Measurements from ENCODE around the gene NPPB. TPM values are rescaled to one million over a fixed set of nuclear protein-coding genes. Genes with fewer than 3 reads are reported as not detected.

NPPB gene
- total RNA-seq, 1 donor from 2014 or later, result 5.4 TPM

- TF ChIP-seq, protein P1, sequence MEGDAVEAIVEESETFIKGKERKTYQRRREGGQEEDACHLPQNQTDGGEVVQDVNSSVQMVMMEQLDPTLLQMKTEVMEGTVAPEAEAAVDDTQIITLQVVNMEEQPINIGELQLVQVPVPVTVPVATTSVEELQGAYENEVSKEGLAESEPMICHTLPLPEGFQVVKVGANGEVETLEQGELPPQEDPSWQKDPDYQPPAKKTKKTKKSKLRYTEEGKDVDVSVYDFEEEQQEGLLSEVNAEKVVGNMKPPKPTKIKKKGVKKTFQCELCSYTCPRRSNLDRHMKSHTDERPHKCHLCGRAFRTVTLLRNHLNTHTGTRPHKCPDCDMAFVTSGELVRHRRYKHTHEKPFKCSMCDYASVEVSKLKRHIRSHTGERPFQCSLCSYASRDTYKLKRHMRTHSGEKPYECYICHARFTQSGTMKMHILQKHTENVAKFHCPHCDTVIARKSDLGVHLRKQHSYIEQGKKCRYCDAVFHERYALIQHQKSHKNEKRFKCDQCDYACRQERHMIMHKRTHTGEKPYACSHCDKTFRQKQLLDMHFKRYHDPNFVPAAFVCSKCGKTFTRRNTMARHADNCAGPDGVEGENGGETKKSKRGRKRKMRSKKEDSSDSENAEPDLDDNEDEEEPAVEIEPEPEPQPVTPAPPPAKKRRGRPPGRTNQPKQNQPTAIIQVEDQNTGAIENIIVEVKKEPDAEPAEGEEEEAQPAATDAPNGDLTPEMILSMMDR (IDR thresholded peaks at IDR 0.05; ENCODE audit: insufficient read depth, low read length, poor library complexity, severe bottlenecking), result no peak
- H3K4me3 ChIP-seq (ENCODE audit: low read depth, low read length), result no peak overlapping the region
- no peaks in the 10 kb centered on the region for H3K36me3 ChIP-seq (ENCODE audit: control insufficient read depth, insufficient read depth, low read length)
- DNase-seq (ENCODE audit: low read depth), result no peak
- peaks cover 14% of the 10 kb centered on the region for H3K27me3 ChIP-seq (ENCODE audit: control insufficient read depth, insufficient read depth, low read length)
Measured at GRCh38 chr1:11885916-11886315, 27.2 kb upstream of the NPPB start.

DNA sequence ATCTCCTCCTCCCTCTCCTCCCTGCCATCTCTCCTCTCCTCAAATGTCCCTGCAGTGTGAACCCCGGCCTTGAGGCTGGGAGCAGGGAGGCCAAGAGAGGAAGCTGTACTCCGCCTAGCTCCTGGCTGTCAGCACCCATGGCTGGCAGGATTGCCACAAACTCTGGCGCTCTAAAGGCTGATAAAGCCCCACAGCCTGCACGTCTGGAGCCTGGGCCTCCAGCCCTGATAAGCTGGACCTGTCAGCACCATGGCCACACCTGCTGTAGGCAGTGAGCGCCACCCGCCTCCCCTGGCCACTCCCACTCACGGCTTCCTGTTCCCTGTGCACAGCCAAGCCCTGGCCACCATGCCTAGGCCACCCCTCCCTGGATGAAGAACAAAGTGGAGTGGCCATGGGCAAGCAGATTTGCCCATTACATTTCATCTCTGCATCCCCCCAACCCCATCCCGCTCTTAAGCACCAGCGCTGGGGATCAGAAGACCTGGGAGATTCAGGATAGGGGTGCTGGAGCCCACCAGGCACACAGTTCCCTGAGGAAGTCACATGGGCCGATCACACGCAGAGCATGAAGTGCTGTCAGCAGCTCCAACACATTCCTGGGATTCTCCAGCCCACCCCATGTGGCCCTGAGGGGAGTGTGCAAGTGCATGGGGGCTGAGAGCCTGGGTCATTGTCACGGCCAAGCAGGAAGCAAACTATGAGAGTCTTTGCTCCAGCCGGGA is 24.2 kb upstream of the NPPB start:
- Histone ChIP-seq H3K36me3 (ENCODE audit: control insufficient read depth, insufficient read depth, low read length) (no peaks in the 10 kb centered on the region), H3K4me3 (ENCODE audit: low read depth, low read length) (no peak overlapping the region), H3K27me3 (ENCODE audit: control insufficient read depth, insufficient read depth, low read length) (peaks cover 28% of the 10 kb centered on the region)
- TF ChIP-seq, protein P1 (IDR thresholded peaks at IDR 0.05; ENCODE audit: insufficient read depth, low read length, poor library complexity, severe bottlenecking), result no peak
- DNase-seq (ENCODE audit: low read depth), result no peak

GRCh38 chr1:11881749-11882441 is 23.1 kb upstream of the NPPB start:
- TF ChIP-seq, protein P1 (IDR thresholded peaks at IDR 0.05; ENCODE audit: insufficient read depth, low read length, poor library complexity, severe bottlenecking), result no peak
- Histone ChIP-seq H3K4me3 (ENCODE audit: low read depth, low read length) (no peak overlapping the region), H3K36me3 (ENCODE audit: control insufficient read depth, insufficient read depth, low read length) (no peaks in the 10 kb centered on the region), H3K27me3 (ENCODE audit: control insufficient read depth, insufficient read depth, low read length) (peaks cover 28% of the 10 kb centered on the region)
- no peak for DNase-seq (ENCODE audit: low read depth)

GRCh38 chr1:11880911-11881748 is 22.4 kb upstream of the NPPB start:
- Histone ChIP-seq H3K27me3 (ENCODE audit: control insufficient read depth, insufficient read depth, low read length) (peaks cover 28% of the 10 kb centered on the region), H3K36me3 (ENCODE audit: control insufficient read depth, insufficient read depth, low read length) (no peaks in the 10 kb centered on the region), H3K4me3 (ENCODE audit: low read depth, low read length) (no peak overlapping the region)
- DNase-seq (ENCODE audit: low read depth), result no peak
- TF ChIP-seq, protein P1 (IDR thresholded peaks at IDR 0.05; ENCODE audit: insufficient read depth, low read length, poor library complexity, severe bottlenecking), result no peak

DNA sequence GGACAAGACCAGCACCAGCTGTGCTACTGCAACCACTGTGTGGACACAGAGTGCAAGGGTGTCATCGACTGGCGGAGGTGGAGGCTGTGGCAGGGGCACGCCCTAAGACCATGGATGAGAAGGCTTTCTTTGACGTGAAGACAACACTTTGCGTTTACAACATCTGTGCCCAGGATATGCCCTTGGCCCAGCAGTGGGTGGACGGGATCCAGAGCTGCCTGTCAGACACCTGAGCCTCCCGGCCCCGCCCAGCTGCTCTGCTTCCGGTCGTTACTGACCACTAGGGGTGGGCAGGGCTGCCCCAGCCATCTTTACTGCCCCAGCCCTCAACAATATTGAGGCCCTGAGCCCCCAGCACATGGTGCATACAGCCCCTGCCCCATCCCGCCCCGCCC is 21.4 kb upstream of the NPPB start:
- TF ChIP-seq, protein P1 (IDR thresholded peaks at IDR 0.05; ENCODE audit: insufficient read depth, low read length, poor library complexity, severe bottlenecking), result no peak
- Histone ChIP-seq H3K36me3 (ENCODE audit: control insufficient read depth, insufficient read depth, low read length) (no peaks in the 10 kb centered on the region), H3K4me3 (ENCODE audit: low read depth, low read length) (no peak overlapping the region), H3K27me3 (ENCODE audit: control insufficient read depth, insufficient read depth, low read length) (peaks cover 27% of the 10 kb centered on the region)
- DNase-seq (ENCODE audit: low read depth), result no peak

Measured in kidney epithelial cell (primary cell).